Caki2 (cell line): ENCODE measurements around the gene PTPN3. TPM values are rescaled to one million over a fixed set of nuclear protein-coding genes. Genes with fewer than 3 reads are reported as not detected.
A peak's percentile ranks its signal among the peaks of the same experiment; 100 is the strongest.

Experiments used
- DNase-seq: peaks from one replicate; pipeline ENCODE4 v3.0.0-alpha.2; 2015; ENCODE audit warnings: low read depth
- in situ Hi-C: cut with HindIII; loops from 2 replicates; pipeline ENCODE4 v1.10.0; 2016; ENCODE audit warnings: low sequenced_read_pairs, low pct_unique_long_range_greater_than_20kb, mixed read lengths
- total RNA-seq: library from RNA; depleted of rRNA; stranded (reverse); fragments of >200 nt; shearing (Covaris generic); gene quantifications from 2 replicates; pipeline ENCODE4 v1.2.3, GENCODE V29; 2014; ENCODE audit warnings: low replicate concordance

Gene PTPN3
- total RNA-seq, 1 experiment from 2014 or later = 14.8 TPM

DNA sequence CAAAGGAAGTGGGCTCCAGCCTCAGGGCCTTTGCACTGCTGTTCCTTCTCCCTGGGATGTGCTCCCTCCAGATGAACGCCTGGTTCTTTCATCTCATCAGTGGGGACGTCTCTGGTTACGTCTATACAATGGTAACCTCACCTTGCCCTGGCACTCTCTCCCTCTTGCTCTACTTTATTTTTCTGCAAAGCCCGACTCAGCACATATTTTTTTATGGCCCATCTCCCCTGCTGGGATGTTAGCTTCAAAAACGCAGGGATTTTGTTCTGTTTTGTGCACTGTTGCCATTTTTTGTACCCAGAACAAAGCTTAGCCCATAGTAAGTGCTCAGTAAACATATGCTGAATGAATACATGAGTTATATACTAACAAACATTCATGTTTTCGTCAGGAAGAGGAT, 37.5 kb downstream of the PTPN3 start:
- in situ Hi-C loops = no loop called here
- DNase-seq = no peak

DNA sequence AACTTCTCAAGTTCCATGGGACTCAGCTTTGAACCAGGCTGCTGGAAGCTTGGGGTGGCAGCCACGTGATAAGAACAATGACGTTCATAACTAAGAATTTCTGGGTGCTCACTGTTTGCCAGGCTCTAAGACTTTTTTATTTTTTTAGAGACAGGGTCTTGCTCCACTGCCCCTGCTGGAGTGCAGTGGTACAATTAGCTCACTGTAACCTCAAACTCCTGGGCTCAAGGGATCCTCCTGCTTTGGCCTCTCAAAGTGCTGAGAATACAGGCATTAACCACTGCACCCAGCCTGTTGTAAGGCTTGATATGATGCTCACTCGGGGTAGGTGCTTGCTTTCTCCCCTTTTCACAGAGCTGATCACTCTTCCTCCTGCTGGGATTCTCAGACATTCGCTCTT, 38.7 kb downstream of the PTPN3 start:
- in situ Hi-C loops = no loop called here
- DNase-seq = no peak

DNA sequence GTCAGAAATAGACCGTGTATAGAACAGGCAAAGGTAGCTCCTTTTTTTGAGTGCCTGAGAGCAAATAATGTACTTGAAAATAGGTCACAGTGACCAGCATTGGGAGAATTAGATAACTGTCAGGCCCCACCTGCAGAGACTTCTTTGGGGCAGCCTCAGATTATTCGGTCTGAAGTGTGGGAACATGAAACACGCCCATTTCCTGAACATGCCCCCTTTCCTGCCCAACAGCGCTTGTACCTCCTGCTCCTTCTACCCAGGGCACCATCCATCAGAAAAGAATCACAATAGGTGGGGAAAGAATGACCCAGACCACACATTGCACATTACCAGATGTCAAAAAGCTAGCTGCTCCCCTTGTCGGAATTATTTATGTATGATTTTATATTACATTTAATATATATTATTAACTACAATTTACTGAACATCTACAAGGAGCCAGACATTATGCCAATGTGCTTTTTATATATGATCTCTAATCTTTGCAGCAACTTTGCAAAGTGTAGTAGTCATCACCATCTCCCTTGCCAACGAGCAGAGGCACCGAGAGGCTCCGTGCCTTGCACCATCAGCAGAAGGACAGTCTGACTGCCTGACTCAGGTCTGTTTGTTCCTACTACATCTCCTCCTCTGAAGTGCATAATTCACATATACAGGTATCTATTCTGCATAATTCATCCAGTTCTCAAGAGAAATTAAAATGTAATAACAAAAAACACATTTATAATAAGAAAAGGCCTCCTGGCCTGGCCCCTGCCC, 39.5 kb downstream of the PTPN3 start:
- no peak for DNase-seq
- in situ Hi-C loops = no loop called here

DNA sequence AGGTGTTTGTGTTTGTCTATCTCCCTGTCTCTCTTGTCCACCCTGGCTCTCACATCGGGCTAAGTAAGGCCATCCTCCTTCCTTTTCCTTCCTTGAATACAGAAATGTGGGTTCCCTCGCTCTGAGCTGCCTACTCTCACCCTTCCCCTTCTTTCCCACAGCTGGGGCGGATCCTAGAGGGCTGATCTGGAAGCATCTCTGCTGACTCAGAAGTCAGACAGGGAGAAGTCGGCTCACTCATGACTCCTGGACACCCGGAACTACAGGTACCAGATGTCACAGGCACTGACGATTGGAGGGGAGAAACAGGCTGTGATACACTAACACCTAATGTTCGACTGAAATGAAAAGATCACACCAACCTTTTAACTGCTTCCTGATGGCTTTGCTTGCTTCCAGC, 41.3 kb downstream of the PTPN3 start:
- in situ Hi-C loops = no loop called here
- DNase-seq = no peak

DNA sequence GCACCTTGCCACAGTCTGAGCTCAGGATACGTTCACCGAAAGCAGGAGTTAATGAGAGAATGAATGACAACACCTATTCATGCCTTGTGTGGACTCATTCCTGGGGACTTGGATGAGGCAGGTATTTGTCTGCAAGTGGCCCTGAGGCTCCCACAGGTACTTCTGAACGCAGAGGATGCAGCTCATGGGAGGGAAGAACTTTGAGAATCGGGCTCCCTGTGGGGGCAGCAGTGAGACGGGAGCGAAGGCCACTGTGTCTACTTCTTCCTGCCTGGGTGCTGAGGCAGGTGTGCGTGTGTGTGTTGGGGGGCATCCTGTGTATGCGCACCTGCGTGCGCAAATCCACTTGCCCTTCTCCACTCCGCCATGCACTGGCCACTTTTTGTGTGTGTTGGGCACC, 42.2 kb downstream of the PTPN3 start:
- DNase-seq = no peak
- in situ Hi-C loops = no loop called here

DNA sequence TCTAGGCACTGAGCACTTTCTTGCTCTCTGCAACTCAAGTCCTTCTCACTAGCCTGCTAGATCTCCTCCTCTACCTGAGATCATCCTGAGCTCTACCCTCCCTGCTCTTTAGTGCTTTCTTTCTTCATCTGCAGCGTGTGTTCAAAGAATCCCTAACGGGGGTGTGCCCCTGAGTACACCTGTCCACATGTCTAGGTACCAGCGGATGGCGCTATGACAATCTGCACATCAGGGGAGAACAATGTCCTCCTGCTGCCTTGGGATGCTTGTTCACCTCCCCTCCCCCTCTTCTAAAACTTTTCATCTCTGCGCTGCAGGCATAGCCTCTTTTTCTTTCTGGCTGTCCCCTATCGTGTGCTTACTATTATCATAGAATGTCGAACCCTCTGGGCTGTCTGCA, 42.7 kb downstream of the PTPN3 start:
- in situ Hi-C loops = no loop called here
- DNase-seq = no peak

DNA sequence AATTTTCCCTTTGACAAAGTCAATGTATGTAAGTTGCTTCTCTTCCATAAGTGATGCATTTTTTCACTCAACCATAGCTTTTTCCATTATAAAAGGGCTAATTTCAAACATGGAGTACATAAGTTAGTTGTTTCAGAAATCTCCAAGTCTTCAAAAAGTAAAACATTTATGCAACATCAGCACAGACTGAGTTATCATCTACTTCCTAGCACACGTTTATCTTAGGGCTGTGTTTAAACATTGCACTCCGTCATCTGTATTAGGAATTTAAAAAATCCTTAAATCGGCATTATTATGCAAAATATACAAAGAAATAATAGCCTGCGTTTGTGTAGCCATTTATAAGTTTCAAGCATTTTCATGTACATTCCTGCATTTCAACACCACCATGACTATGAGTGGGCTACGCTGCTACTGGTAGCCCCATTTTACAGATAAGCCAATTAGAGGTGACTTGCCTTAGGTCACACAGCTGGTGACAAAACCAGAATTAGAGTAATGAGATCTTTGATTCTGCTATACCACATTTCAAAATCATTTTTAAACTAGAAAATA, 43.4 kb downstream of the PTPN3 start:
- in situ Hi-C loops = no loop called here
- no peak for DNase-seq

DNA sequence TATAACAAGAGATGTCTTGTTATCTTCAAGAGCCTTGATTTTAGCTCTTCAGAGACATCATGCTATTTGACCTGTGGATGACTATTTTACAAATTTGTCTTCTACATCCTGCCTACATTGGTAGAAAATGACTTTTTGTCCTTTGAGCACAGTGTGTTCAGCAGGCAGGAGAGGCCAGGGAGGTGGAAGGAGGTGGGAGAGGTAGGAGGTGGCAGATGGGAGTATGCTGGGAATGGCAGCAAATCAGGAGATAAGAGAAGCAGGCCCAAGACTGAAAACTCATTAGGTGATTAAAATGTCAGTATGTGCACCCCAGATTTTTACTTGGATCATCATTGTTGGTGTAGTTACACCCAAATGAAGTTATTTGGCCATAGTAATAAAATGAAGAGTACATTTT, 44.1 kb downstream of the PTPN3 start:
- no peak for DNase-seq
- in situ Hi-C loops = no loop called here

DNA sequence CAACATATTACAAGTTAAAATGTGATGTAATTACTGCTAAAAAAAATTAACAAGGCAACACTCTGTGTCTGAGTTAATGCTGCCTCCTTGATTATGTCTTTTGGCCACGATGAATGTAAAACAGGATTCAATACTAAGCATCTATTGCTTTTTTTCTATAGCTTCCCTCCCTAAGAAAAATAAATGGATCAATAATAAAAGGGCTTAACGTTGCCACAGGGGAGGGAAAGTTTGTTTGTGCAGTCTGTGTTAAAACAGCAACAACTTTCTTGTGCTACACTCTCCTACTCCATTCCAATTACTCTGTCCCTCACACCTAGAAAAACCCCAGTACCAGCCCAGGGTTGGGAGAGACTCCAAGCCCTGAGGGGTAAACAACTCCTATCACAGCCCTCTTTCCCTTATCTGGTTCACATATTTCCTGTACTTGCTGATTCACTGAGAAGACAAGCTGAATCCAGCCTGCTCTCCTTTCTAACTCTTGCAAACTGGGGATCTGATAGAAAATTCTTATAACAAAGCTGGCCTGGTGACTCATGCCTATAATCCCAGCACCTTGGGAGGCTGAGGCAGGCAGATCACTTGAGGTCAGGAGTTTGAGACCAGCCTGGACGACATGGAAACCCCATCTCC, 44.8 kb downstream of the PTPN3 start:
- in situ Hi-C loops = no loop called here
- peak; percentile 48 for DNase-seq

DNA sequence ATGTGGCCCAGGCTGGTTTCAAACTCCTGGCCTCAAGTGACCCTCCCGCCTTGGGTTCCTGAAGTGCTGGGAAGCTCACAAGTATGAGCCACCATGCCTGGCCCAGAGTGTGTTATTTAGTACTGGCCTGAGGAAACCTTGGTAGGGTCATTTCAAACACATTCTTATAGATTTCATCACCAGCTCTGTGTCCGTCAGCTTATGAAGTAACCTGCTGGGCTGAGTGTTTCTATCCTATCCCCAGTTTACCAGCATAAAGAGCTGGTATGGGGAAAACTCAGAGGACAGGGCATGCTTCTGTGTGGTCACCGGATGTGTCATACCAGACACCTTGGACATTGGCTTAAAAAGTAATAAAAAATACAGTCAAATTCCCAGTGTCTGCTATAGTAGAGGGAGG, 45.3 kb downstream of the PTPN3 start:
- no peak for DNase-seq
- in situ Hi-C loops = no loop called here

DNA sequence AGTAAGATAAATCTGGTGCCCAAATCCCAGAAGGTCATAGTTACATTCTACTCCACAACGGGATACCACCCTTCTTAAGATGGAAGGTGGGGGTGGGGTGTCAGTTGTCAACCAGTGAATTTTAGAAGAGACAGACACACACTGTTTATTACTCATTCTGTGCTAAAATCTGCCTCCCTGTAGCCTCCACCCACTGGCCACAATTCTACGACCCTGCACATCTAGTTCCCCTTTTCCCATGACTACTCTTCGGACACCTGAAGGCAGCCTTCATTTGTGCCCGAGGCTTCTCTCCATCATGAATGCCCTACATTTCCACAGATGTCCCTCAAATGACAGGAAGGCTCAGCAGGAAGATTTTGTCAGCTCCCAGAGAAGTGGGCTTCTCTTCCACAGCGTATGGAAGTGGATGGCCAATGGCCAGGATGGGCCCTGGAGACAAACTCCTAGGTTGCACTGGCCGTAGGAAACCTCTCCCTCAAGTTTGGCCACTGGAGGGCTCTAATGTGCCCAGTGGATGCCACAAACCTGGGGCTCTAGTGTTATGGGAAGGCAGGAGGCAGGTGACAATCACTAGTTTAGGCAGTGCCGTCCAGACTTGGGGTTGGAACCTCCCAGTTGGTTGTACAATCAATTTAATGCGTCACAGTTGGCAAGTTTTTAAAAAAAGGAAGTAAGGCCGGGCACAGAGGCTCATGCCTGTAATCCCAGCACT, 46.6 kb downstream of the PTPN3 start:
- no peak for DNase-seq
- in situ Hi-C loops = no loop called here

DNA sequence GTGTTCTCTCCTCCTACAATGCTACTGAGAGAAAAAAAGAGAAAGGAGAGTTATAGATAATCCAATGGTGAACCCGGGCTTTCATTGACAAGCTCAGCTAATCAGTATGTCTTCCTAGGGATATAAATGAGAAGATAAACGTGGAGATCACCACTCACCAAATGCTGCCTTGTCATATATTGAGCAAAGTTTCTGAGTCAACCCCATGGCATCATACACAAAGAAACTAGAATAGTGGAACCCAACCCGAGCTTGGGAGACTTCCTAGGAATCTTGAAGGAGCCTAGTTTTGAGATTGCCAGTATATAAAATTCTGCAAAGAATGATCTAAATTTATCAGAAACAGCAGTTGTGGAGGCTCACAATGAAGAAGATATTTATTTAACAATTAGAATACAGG, 47.8 kb downstream of the PTPN3 start:
- no peak for DNase-seq
- in situ Hi-C loops = no loop called here

DNA sequence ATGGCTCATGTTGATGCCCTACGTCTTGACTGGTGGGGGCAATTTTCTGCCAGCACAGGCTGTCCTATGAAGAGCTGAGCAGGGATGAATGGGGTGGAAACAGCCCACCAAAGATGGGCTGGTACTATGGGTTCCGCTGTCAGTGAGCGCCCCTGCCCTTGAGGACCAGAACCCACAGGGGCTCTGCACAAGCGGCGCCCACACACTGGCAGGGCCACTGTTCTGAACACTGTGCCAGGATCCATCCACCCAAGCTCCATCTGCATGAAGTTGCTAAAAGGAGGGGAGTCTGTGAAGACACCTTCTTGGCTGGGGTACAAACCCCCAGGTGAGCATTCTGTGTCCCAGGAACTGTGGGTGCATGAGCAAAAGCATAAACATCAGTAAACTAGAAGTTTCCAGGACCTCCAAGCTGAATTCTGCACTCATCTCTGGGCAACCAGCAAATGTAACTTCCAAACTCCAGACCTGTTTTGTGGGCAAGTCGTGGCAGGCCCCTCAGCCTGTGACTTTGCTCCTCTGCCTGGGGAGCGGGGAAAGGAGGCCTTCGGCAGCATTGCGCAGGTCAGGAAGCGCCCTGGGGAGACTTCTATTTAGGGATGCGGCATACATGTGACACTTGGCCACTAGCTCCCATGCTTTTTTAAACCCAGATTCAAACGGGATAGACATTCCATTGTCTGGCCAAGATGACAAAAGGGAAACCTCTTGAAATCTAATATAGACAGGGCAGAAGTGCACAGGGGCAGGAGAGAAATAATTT, 48.9 kb downstream of the PTPN3 start:
- in situ Hi-C loops = no loop called here

DNA sequence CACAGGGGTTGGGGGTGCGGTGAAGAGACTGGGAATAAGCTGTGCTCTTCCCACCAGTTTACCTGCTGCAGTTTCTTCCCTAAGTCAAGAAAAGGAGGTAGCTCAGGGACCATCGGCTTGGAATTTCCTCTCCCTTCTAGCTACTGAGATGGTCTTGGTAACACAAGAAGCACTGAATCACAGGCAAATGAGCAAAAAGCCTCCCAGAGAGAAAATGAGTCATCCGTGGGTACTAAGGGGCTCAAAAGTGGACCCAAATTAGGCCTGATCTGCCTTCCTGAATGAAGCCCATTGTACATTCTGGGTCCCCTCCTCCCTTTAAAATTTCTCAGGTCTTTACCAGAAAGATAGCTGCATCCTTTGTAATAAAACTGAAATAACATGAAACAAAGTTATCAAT, 49.9 kb downstream of the PTPN3 start:
- no peak for DNase-seq
- in situ Hi-C loops = no loop called here

More for the DNA sequence above, 48.9 kb downstream of the PTPN3 start:
- DNase-seq = no peak

DNA sequence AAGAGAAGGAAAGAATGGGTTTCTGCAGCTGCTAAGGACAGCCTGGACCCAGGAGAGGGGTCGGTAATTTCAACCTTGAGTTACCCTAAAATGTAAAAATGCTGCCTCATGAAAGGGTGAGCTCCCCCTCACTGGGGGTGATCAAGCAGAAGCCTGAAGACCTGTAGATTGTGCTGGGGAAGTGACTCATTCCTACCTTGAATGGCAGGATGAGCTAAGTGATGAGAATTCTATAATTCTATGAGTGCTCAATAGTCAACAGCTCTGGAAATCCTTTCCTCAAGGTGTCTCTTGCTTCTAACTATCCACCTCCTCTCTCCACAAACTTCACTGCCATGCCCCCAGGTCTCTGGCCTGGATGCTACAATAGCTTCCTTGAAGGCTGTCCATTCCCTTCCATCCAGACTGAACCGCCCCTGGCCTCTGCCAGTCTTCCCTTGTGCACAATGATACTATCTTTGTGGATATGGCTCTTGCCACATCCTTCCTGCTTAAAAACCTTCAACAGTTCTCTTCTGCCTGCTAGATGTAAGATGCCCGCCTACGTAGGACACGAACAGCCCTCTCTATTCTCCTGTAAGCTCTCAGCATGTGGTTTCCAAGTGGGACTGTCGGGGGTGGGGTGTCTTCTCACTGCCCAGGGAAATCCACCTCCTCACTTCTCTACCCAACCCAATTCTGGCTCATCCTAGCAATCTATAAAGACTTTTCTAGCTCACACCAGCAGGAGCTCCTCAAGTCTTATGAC, 50.6 kb downstream of the PTPN3 start:
- no peak for DNase-seq
- in situ Hi-C loops = no loop called here

DNA sequence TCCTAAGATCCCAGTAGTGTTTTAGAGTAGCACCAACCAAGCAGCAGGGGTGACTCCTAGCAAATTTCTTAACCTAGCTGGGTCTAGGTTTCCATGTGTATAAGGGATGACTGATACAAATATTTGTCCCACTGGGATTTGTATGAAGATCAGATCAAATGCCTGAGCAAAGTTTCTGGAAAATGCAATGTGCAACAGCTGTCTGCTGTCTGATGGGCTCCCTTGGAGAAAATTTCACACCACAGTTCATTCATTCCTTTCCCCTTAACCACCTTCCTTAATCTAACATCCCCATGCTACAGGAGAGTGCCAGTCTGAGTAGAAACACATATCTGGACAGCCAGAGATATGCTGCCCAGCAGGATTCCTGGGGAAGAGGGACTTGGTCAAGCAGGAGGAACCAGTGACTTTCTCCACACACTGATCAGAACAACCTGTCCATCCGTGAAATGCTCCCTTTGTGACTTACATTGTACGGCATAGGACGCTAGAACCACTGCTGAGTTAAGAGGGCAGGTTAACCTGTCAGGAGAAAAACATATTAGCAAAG, 53.3 kb downstream of the PTPN3 start:
- DNase-seq = no peak
- in situ Hi-C loops = no loop called here

DNA sequence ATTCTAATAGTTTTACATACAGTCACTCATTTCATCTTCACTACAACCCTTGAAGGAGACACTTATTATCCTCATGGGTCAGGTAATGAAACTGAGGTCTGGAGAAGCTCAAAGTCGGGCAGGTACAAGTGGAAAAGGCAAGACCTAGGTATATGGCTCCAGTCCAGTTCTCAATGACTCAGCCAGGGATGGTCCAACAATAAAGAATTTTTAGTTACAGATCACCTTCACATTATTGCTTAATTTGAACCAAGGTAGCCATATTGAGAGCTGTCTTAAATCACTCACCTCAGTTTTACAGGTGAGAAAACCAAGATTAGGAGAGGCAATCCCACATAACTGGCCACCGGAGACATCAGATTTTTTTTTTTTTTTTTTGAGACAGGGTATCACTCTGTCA, 55.4 kb downstream of the PTPN3 start:
- no peak for DNase-seq
- in situ Hi-C loops = no loop called here

DNA sequence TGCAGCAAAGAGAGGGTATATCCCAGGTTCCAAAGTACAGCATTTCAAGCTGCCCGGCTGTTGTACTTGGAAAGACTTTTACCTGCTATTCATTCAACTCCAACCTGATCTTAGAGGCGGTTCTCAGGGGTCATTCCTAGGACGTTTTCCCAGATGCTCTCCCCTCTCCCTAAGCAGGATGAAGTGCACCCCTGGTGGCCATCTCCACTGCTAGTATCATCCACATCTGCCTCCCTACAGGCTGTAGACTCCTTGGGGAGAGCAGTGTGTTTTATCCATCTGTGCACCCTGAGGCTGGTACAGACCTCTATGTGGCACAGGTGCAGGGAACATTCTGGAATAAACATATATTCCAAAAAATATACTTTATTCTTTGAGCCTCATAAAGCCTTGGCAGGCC, 56.8 kb downstream of the PTPN3 start:
- in situ Hi-C loops = no loop called here
- no peak for DNase-seq
